ENCODE results near the gene HBZ.
"Not testable (repeated sequence)": the region's sequence is repeated elsewhere in the genome, so short reads cannot be mapped to it uniquely, and the experiment has no call there.

The HBZ gene

GRCh38 chr16:122361-122760 lies 30.1 kb upstream of the HBZ start:
- H3K9me3 Mint-ChIP-seq = no peaks in the 10 kb centered on the region
- no peak overlapping the region for H3K4me3 Mint-ChIP-seq
- no peaks in the 10 kb centered on the region for H3K27me3 Mint-ChIP-seq
- H3K27ac Mint-ChIP-seq = no peak overlapping the region
- no peaks in the 10 kb centered on the region for H3K4me1 Mint-ChIP-seq (ENCODE audit: low read depth)
- peaks cover 12% of the 10 kb centered on the region for H3K36me3 Mint-ChIP-seq (ENCODE audit: low read depth)

DNA sequence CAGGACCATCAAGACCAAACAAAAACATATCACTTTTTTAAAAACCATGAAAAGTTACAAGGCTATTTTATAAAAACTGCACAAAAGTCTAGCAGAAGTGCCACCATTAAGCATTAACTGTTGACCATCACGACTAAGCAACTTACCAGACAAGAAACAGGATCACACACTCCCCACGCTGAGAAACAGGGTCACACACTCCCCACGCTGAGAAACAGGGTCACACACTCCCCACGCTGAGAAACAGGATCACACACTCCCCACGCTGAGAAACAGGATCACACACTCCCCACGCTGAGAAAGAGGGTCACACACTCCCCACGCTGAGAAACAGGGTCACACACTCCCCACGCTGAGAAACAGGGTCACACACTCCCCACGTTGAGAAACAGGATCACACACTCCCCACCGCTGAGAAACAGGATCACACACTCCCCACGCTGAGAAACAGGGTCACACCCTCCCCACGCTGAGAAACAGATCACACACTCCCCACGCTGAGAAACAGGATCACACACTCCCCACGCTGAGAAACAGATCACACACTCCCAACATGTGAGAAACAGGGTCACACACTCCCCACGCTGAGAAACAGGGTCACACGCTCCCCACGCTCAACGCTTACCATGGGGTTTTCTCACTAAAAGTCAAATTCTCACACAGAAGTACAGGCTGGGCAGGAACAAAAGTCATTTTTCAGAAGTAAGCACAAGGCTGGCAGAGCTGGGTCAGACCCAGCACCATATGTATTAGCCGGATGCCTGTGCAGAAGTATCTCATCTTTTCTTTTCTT lies 28.7 kb upstream of the HBZ start:
- not testable (repeated sequence) for H3K9me3 Mint-ChIP-seq; H3K27me3 Mint-ChIP-seq; H3K4me1 Mint-ChIP-seq (ENCODE audit: low read depth); H3K4me3 Mint-ChIP-seq; H3K27ac Mint-ChIP-seq
- H3K36me3 Mint-ChIP-seq (ENCODE audit: low read depth) = peaks cover 12% of the 10 kb centered on the region

DNA sequence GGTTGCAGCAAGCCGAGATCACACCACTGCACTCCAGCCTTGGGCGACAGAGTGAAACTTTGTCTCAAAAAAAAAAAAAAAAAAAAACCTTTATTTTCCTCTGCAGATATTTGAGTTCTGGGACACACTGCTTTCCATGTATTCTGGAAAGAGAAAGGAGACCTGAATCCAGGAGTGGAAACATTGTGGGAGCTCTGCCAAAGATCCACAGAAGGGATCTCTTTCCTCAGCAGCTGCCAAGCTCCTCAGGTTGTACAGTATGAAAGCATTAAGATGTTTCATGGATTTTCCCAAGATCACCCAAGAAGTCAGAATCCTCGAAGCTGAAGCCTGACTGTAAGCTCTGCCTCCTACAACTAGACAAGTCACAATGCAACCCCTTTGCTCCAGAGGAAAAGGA lies 27.4 kb upstream of the HBZ start:
- H3K9me3 Mint-ChIP-seq = no peaks in the 10 kb centered on the region
- peaks cover 14% of the 10 kb centered on the region for H3K4me1 Mint-ChIP-seq (ENCODE audit: low read depth)
- H3K27ac Mint-ChIP-seq = no peak overlapping the region
- H3K27me3 Mint-ChIP-seq = no peaks in the 10 kb centered on the region
- H3K36me3 Mint-ChIP-seq (ENCODE audit: low read depth) = peaks cover 15% of the 10 kb centered on the region
- no peak overlapping the region for H3K4me3 Mint-ChIP-seq

- H3K9me3 Mint-ChIP-seq = no peaks in the 10 kb centered on the region
These were observed 23.4 kb upstream of the HBZ start for GRCh38 chr16:129075-129474.

DNA sequence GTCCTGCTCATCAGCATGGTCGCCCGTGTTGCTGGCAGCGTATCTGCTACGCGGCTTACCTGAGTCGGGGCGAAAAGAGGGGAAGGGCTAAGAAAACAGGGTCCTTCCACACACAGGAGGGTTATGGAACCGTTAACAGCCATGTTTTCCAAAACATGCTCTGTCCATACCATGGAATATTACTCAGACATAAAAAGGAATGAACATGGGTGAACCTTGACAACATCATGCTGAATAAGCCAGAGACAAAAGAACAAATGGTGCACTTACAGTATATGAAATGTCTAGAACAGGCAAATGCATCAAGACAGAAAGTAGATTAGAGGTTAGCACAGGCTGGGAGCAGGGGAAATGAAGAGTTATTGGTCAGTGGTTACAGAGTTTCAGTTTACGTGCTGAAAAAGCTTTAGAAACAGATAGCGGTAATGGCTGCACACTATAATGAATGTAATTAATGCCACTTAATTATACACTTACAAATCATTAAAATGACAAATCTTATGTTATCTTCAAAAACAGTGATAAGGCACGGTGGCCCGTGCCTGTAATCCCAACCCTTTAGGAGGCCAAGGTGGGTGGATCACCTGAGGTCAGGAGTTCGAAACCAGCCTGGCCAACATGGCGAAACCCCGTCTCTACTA lies 21.8 kb upstream of the HBZ start:
- Mint-ChIP-seq H3K27ac (no peak overlapping the region), H3K9me3 (no peaks in the 10 kb centered on the region), H3K4me1 (ENCODE audit: low read depth) (peaks cover 38% of the 10 kb centered on the region), H3K4me3 (no peak overlapping the region), H3K27me3 (no peaks in the 10 kb centered on the region), H3K36me3 (ENCODE audit: low read depth) (peaks cover 22% of the 10 kb centered on the region)

More at GRCh38 chr16:129075-129474, 23.4 kb upstream of the HBZ start:
- Mint-ChIP-seq H3K4me3 (no peak overlapping the region), H3K36me3 (ENCODE audit: low read depth) (peaks cover 16% of the 10 kb centered on the region), H3K27me3 (no peaks in the 10 kb centered on the region), H3K27ac (no peak overlapping the region), H3K4me1 (ENCODE audit: low read depth) (peaks cover 25% of the 10 kb centered on the region)

GRCh38 chr16:132120-132519 lies 20.3 kb upstream of the HBZ start:
- peaks cover 27% of the 10 kb centered on the region for H3K36me3 Mint-ChIP-seq (ENCODE audit: low read depth)
- H3K4me1 Mint-ChIP-seq (ENCODE audit: low read depth) = peaks cover 49% of the 10 kb centered on the region
- H3K4me3 Mint-ChIP-seq = no peak overlapping the region
- no peaks in the 10 kb centered on the region for H3K27me3 Mint-ChIP-seq
- no peak overlapping the region for H3K27ac Mint-ChIP-seq
- H3K9me3 Mint-ChIP-seq = no peaks in the 10 kb centered on the region

DNA sequence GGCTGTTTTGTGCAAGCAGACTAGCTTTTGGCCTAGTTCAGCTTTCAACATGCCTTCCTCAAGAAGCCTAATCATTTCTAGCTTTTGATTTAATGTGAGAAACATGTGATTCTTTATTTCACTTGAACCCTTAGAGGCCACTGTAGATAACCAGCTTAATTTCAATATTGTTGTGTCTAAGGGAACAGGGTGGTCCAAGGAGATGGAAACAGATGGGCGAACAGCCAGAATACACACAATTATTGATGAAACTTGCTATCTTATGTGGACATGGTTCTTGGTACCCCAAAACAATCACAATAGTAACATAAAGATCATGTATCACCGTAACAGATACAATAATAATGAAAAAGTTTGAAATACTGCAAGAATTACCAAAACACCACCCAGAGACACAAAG lies 18.7 kb upstream of the HBZ start:
- H3K27me3 Mint-ChIP-seq = no peaks in the 10 kb centered on the region
- H3K9me3 Mint-ChIP-seq = no peaks in the 10 kb centered on the region
- no peak overlapping the region for H3K4me3 Mint-ChIP-seq
- no peak overlapping the region for H3K27ac Mint-ChIP-seq
- peaks cover 27% of the 10 kb centered on the region for H3K36me3 Mint-ChIP-seq (ENCODE audit: low read depth)
- H3K4me1 Mint-ChIP-seq (ENCODE audit: low read depth) = peaks cover 51% of the 10 kb centered on the region

DNA sequence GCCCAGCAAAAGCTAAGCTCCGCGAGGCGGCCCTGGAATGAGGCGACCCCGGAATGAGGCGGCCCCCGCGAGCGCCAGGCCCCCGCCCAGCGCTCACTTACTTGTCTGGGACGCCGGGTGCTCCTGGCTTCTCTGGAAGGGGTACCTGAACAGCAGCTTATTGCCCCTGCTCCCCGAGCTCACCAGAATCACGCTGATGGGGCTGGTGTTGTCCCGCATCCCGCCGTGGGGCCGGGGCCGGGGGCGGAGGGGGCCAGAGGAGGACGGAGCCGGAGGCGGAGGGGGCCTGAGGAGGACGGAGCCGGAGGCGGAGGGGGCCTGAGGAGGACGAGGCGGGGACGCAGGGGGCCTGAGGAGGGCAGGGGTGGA lies 14.4 kb upstream of the HBZ start:
- H3K36me3 Mint-ChIP-seq (ENCODE audit: low read depth) = peaks cover 17% of the 10 kb centered on the region
- H3K27ac Mint-ChIP-seq = peak overlapping the region; percentile 82
- H3K27me3 Mint-ChIP-seq = no peaks in the 10 kb centered on the region
- peak overlapping the region; percentile 89 for H3K4me3 Mint-ChIP-seq
- peaks cover 32% of the 10 kb centered on the region for H3K4me1 Mint-ChIP-seq (ENCODE audit: low read depth)
- H3K9me3 Mint-ChIP-seq = no peaks in the 10 kb centered on the region

GRCh38 chr16:140175-140857 lies 12.1 kb upstream of the HBZ start:
- H3K27ac Mint-ChIP-seq = no peak overlapping the region
- peaks cover 19% of the 10 kb centered on the region for H3K4me1 Mint-ChIP-seq (ENCODE audit: low read depth)
- H3K36me3 Mint-ChIP-seq (ENCODE audit: low read depth) = peaks cover 5% of the 10 kb centered on the region
- peaks cover 7% of the 10 kb centered on the region for H3K27me3 Mint-ChIP-seq
- peak overlapping the region; percentile 55 for H3K4me3 Mint-ChIP-seq
- H3K9me3 Mint-ChIP-seq = no peaks in the 10 kb centered on the region

- H3K4me1 Mint-ChIP-seq (ENCODE audit: low read depth) = peaks cover 5% of the 10 kb centered on the region
- H3K4me3 Mint-ChIP-seq = no peak overlapping the region
- no peaks in the 10 kb centered on the region for H3K36me3 Mint-ChIP-seq (ENCODE audit: low read depth)
- no peaks in the 10 kb centered on the region for H3K9me3 Mint-ChIP-seq
- H3K27me3 Mint-ChIP-seq = peaks cover 7% of the 10 kb centered on the region
- H3K27ac Mint-ChIP-seq = no peak overlapping the region
These were observed 10.0 kb upstream of the HBZ start for GRCh38 chr16:142405-142967.

DNA sequence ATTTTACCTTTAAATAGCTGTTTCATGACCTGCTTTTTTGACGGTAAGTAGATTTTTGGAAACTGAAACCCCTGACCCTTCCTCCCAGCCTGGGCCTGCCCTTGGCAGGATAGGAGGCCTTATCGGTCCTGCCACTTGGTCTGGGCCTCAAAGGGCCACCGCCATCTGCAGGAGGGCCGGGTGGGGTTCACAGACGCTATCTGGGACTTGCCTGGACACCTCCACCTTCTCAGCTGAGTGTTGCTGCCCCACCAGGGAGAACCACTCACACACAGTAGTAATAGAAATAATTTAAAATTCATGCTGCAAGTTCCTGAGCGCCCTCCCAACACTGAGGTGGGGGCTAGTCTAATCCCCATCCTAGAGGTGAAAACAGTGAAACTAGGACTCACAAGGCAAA lies 9.4 kb upstream of the HBZ start:
- peaks cover 5% of the 10 kb centered on the region for H3K4me1 Mint-ChIP-seq (ENCODE audit: low read depth)
- no peaks in the 10 kb centered on the region for H3K9me3 Mint-ChIP-seq
- no peak overlapping the region for H3K4me3 Mint-ChIP-seq
- peaks cover 7% of the 10 kb centered on the region for H3K27me3 Mint-ChIP-seq
- no peak overlapping the region for H3K27ac Mint-ChIP-seq
- no peaks in the 10 kb centered on the region for H3K36me3 Mint-ChIP-seq (ENCODE audit: low read depth)

- Mint-ChIP-seq H3K27me3 (peaks cover 11% of the 10 kb centered on the region), H3K4me1 (ENCODE audit: low read depth) (peaks cover 5% of the 10 kb centered on the region), H3K4me3 (no peak overlapping the region), H3K36me3 (ENCODE audit: low read depth) (no peaks in the 10 kb centered on the region), H3K9me3 (no peaks in the 10 kb centered on the region), H3K27ac (no peak overlapping the region)
These were observed 9.0 kb upstream of the HBZ start for GRCh38 chr16:143456-143855.

DNA sequence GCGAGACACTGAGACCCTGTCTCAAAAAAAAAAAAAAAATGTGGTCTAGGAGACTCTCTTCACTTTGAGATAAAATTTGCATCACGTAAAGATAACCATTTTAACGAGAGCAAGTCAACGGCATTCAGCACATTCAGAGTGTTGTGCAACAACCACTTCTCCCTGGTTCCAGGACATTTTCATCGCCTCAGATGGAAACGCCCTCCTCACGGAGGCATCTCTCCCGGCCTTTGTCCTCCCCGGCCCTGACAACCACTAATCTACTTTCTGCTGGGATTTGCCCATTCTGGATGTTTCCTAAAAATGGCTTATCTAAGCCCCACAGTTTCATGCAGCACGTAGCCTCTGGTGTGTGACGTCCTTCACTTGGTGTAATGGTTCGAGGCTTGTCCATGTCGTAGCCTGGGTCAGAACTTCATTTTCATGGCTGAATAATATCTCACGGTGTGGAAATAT lies 7.6 kb upstream of the HBZ start:
- Mint-ChIP-seq H3K36me3 (ENCODE audit: low read depth) (no peaks in the 10 kb centered on the region), H3K4me3 (no peak overlapping the region), H3K9me3 (no peaks in the 10 kb centered on the region), H3K4me1 (ENCODE audit: low read depth) (no peaks in the 10 kb centered on the region), H3K27ac (no peak overlapping the region), H3K27me3 (peaks cover 25% of the 10 kb centered on the region)

- no peaks in the 10 kb centered on the region for H3K4me1 Mint-ChIP-seq (ENCODE audit: low read depth)
- no peak overlapping the region for H3K4me3 Mint-ChIP-seq
- H3K36me3 Mint-ChIP-seq (ENCODE audit: low read depth) = no peaks in the 10 kb centered on the region
- peaks cover 31% of the 10 kb centered on the region for H3K27me3 Mint-ChIP-seq
- no peaks in the 10 kb centered on the region for H3K9me3 Mint-ChIP-seq
- H3K27ac Mint-ChIP-seq = no peak overlapping the region
These were observed 5.8 kb upstream of the HBZ start for GRCh38 chr16:146646-147045.

- peaks cover 31% of the 10 kb centered on the region for H3K27me3 Mint-ChIP-seq
- no peak overlapping the region for H3K27ac Mint-ChIP-seq
These were observed 3.3 kb upstream of the HBZ start for GRCh38 chr16:149024-149660.

More at GRCh38 chr16:149024-149660, 3.3 kb upstream of the HBZ start:
- Mint-ChIP-seq H3K4me3 (no peak overlapping the region), H3K4me1 (ENCODE audit: low read depth) (peaks cover under 1% of the 10 kb centered on the region), H3K36me3 (ENCODE audit: low read depth) (no peaks in the 10 kb centered on the region), H3K9me3 (no peaks in the 10 kb centered on the region)
